CD4-positive, alpha-beta T cell treated with Interleukin-12 subunit alpha and Interleukin-12 subunit beta, for 1 hour (primary cell): ENCODE measurements around the gene SLC26A11.
A peak's percentile ranks its signal among the peaks of the same experiment; 100 is the strongest.

Experiments used
- DNase-seq: peaks from one replicate; pipeline ENCODE4 v3.0.0-alpha.2; 2020

The SLC26A11 gene

GRCh38 chr17:80220054-80220735 lies at the start of gene SLC26A11, which contains the start of gene SGSH:
SLC26A11 (plus strand) TSS chr17:80220427; CDS start chr17:80221561, 1,134 bp downstream.
SGSH (minus strand) TSS chr17:80220333; CDS start chr17:80220313, 20 bp downstream.
- DNase-seq: peak; percentile 60

- DNase-seq: no peak
These were observed 48.5 kb upstream of the SLC26A11 start for GRCh38 chr17:80171681-80172080.

GRCh38 chr17:80173126-80173525 lies 47.1 kb upstream of the SLC26A11 start:
- no peak for DNase-seq

- no peak for DNase-seq
These were observed 46.3 kb upstream of the SLC26A11 start for GRCh38 chr17:80173916-80174315.

- no peak for DNase-seq
These were observed 43.5 kb upstream of the SLC26A11 start for GRCh38 chr17:80176757-80177156.

- DNase-seq: no peak
These were observed 42.1 kb upstream of the SLC26A11 start for GRCh38 chr17:80177986-80178595.

GRCh38 chr17:80180192-80180591 lies 40.0 kb upstream of the SLC26A11 start:
- no peak for DNase-seq

- no peak for DNase-seq
These were observed 38.8 kb upstream of the SLC26A11 start for GRCh38 chr17:80181431-80181830.

- no peak for DNase-seq
These were observed 37.9 kb upstream of the SLC26A11 start for GRCh38 chr17:80182118-80182844.

- no peak for DNase-seq
These were observed 37.4 kb upstream of the SLC26A11 start for GRCh38 chr17:80182845-80183223.

GRCh38 chr17:80183581-80184422 lies 36.4 kb upstream of the SLC26A11 start:
- no peak for DNase-seq

- DNase-seq: no peak
These were observed 35.9 kb upstream of the SLC26A11 start for GRCh38 chr17:80184423-80184714.

GRCh38 chr17:80185968-80186367 lies 34.3 kb upstream of the SLC26A11 start:
- no peak for DNase-seq

GRCh38 chr17:80187090-80187489 lies 33.1 kb upstream of the SLC26A11 start:
- no peak for DNase-seq

GRCh38 chr17:80187515-80187941 lies 32.7 kb upstream of the SLC26A11 start:
- DNase-seq: no peak

- DNase-seq: no peak
These were observed 30.6 kb upstream of the SLC26A11 start for GRCh38 chr17:80189611-80190010.

GRCh38 chr17:80190716-80191115 lies 29.5 kb upstream of the SLC26A11 start:
- DNase-seq: no peak

GRCh38 chr17:80191192-80191591 lies 29.0 kb upstream of the SLC26A11 start:
- DNase-seq: no peak

GRCh38 chr17:80191865-80192661 lies 28.2 kb upstream of the SLC26A11 start:
- no peak for DNase-seq

GRCh38 chr17:80195141-80195540 lies 25.1 kb upstream of the SLC26A11 start:
- DNase-seq: no peak

GRCh38 chr17:80195671-80196529 lies 24.3 kb upstream of the SLC26A11 start:
- DNase-seq: peak; percentile 68
